Thymus (tissue), 11 donors: ENCODE results near the gene DPP10. TPM values are rescaled to one million over a fixed set of nuclear protein-coding genes. Genes with fewer than 3 reads are reported as not detected.

Experiments used
- DNase-seq, 9 donors: peaks; one replicate each; pipeline ENCODE4 v3.0.0-alpha.2; 2013; ENCODE audit warnings: low spot score in 9 of 9, low read depth in 6 of 9, missing footprints in 1 of 9
- H3K27ac ChIP-seq, 2 donors: one replicate each; pipeline ENCODE4 v1.5.1; 2013; ENCODE audit warnings: control low read depth in 1 of 2, low read depth in 1 of 2, low read length in 1 of 2, mild to moderate bottlenecking in 1 of 2, moderate library complexity in 1 of 2
- H3K27me3 ChIP-seq, 2 donors: one replicate each; pipeline ENCODE4 v1.5.1; 2013; ENCODE audit warnings: low read length in 1 of 2; ENCODE audit not compliant: control insufficient read depth in 2 of 2, insufficient read depth in 1 of 2
- H3K36me3 ChIP-seq, 2 donors: one replicate each; pipeline ENCODE4 v1.5.1; 2013; ENCODE audit warnings: low read length in 1 of 2, mild to moderate bottlenecking in 1 of 2, moderate library complexity in 1 of 2; ENCODE audit not compliant: control insufficient read depth in 2 of 2, insufficient read depth in 2 of 2
- H3K4me1 ChIP-seq, 2 donors: one replicate each; pipeline ENCODE4 v1.5.1; 2013; ENCODE audit warnings: low read length in 2 of 2; ENCODE audit not compliant: control insufficient read depth in 2 of 2, insufficient read depth in 2 of 2
- H3K4me3 ChIP-seq, 2 donors: one replicate each; pipeline ENCODE4 v1.5.1; 2013; ENCODE audit warnings: low read length in 2 of 2, control low read depth in 1 of 2, mild to moderate bottlenecking in 1 of 2
- H3K9me3 ChIP-seq, 2 donors: one replicate each; pipeline ENCODE4 v1.5.1; 2013; ENCODE audit warnings: low read length in 1 of 2, mild to moderate bottlenecking in 1 of 2; ENCODE audit not compliant: control insufficient read depth in 2 of 2, insufficient read depth in 1 of 2
- WGBS: extraction: QIAGEN DNeasy Blood & Tissue Kit; methylation state at CpG from one replicate; pipeline ENCODE4 v1.1.7; 2013; 5-methylcytosine and 5-hydroxymethylcytosine counted together
- polyA plus RNA-seq: library from polyadenylated mRNA; stranded (reverse); fragments of 200-250 nt; gene quantifications from one replicate; pipeline ENCODE4 v1.2.3, GENCODE V29; 2013
- total RNA-seq: library from RNA; stranded (reverse); fragments of 120-200 nt; gene quantifications from one replicate; pipeline ENCODE4 v1.2.4, GENCODE V29; 2013
- donor health status: healthy.

The DPP10 gene
- total and polyA plus RNA-seq, 2 donors: 0.02 to 0.14 TPM

- 92% methylated on average over 2 of the region's 2 CpGs for WGBS
- Histone ChIP-seq H3K4me1 (no peaks in the 10 kb centered on the region), H3K4me3 (no peak overlapping the region), H3K9me3 (no peaks in the 10 kb centered on the region), H3K27me3 (no peaks in the 10 kb centered on the region), H3K36me3 (no peaks in the 10 kb centered on the region), H3K27ac (no peak overlapping the region)
- DNase-seq: no peak
Observed at GRCh38 chr2:115219296-115219695, 776.9 kb downstream of the DPP10 start.

- no peak overlapping the region for H3K27ac ChIP-seq
- no peak for DNase-seq
- H3K36me3 ChIP-seq: no peaks in the 10 kb centered on the region
- 82% methylated on average over 4 of the region's 4 CpGs for WGBS
- no peaks in the 10 kb centered on the region for H3K4me1 ChIP-seq
- H3K4me3 ChIP-seq: no peak overlapping the region
- no peaks in the 10 kb centered on the region for H3K27me3 ChIP-seq
- H3K9me3 ChIP-seq: no peaks in the 10 kb centered on the region
Observed at GRCh38 chr2:115234186-115234585, 791.7 kb downstream of the DPP10 start.

DNA sequence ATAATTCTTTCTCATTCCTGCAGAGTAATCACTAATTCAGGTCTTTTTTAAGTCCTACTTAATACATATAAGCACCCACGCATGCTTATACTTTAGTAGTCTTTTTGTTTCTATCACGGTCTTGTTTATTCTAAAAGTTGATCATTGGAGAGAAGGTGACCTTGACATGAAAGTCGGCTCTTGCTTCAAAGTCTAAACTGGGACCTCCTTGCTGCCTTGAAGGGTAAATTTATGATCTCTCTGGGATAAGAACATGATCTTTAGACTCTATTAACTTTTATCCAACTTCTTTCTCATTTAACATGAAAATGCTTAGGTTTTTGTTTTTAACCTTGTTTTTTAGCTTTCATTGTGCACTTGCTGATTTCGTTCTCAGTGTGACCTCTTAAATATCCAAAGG is 792.3 kb downstream of the DPP10 start:
- WGBS: 93% methylated on average over 4 of the region's 4 CpGs
- no peak for DNase-seq
- H3K27ac ChIP-seq: no peak overlapping the region
- H3K4me3 ChIP-seq: no peak overlapping the region
- H3K4me1 ChIP-seq: no peaks in the 10 kb centered on the region
- H3K27me3 ChIP-seq: no peaks in the 10 kb centered on the region
- H3K36me3 ChIP-seq: no peaks in the 10 kb centered on the region
- no peaks in the 10 kb centered on the region for H3K9me3 ChIP-seq

- Histone ChIP-seq H3K4me3 (no peak overlapping the region), H3K4me1 (no peaks in the 10 kb centered on the region), H3K9me3 (no peaks in the 10 kb centered on the region), H3K27ac (no peak overlapping the region), H3K27me3 (no peaks in the 10 kb centered on the region), H3K36me3 (no peaks in the 10 kb centered on the region)
- WGBS: 86% methylated on average over 1 of the region's 1 CpG
- no peak for DNase-seq
Observed at GRCh38 chr2:115248066-115248465, 805.6 kb downstream of the DPP10 start.

- no peaks in the 10 kb centered on the region for H3K36me3 ChIP-seq
- H3K27me3 ChIP-seq: no peaks in the 10 kb centered on the region
- H3K4me3 ChIP-seq: no peak overlapping the region
- H3K4me1 ChIP-seq: no peaks in the 10 kb centered on the region
- 92% methylated on average over 1 of the region's 1 CpG for WGBS
- no peak overlapping the region for H3K27ac ChIP-seq
- no peak for DNase-seq
- H3K9me3 ChIP-seq: no peaks in the 10 kb centered on the region
Observed at GRCh38 chr2:115277366-115277765, 834.9 kb downstream of the DPP10 start.

DNA sequence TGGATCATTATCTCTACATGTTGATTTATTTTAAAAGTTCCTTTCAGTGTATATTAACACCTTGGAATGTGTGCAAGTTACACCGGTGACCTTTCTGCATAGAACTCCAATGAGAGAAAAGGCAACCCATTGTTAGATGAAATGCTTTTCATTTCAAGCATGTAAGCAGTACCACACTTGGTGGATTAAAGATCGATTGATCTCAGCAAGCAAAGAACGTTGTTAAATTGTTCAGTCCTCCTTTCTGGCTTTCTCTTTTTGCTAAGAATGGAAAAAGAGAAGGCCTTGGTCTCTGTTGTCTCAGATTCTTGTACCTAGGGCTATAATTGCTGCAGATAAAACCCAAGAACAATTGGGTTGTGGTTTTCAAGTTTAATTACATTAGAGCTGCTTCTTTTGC is 843.0 kb downstream of the DPP10 start:
- H3K36me3 ChIP-seq: no peaks in the 10 kb centered on the region
- H3K27ac ChIP-seq: no peak overlapping the region
- DNase-seq: no peak
- no peak overlapping the region for H3K4me3 ChIP-seq
- WGBS: 80% methylated on average over 3 of the region's 3 CpGs
- no peaks in the 10 kb centered on the region for H3K9me3 ChIP-seq
- H3K27me3 ChIP-seq: no peaks in the 10 kb centered on the region
- no peaks in the 10 kb centered on the region for H3K4me1 ChIP-seq

GRCh38 chr2:115290478-115290877 is 848.0 kb downstream of the DPP10 start:
- no peaks in the 10 kb centered on the region for H3K36me3 ChIP-seq
- no peak overlapping the region for H3K4me3 ChIP-seq
- 87% methylated on average over 1 of the region's 1 CpG for WGBS
- no peaks in the 10 kb centered on the region for H3K4me1 ChIP-seq
- no peak for DNase-seq
- H3K27me3 ChIP-seq: no peaks in the 10 kb centered on the region
- H3K9me3 ChIP-seq: no peaks in the 10 kb centered on the region
- no peak overlapping the region for H3K27ac ChIP-seq

GRCh38 chr2:115292742-115293141 is 850.3 kb downstream of the DPP10 start:
- no peak overlapping the region for H3K4me3 ChIP-seq
- H3K27ac ChIP-seq: no peak overlapping the region
- no peaks in the 10 kb centered on the region for H3K4me1 ChIP-seq
- no peaks in the 10 kb centered on the region for H3K27me3 ChIP-seq
- DNase-seq: no peak
- no peaks in the 10 kb centered on the region for H3K9me3 ChIP-seq
- no peaks in the 10 kb centered on the region for H3K36me3 ChIP-seq
- 87% methylated on average over 3 of the region's 3 CpGs for WGBS

- Histone ChIP-seq H3K27ac (no peak overlapping the region), H3K9me3 (no peaks in the 10 kb centered on the region), H3K4me3 (no peak overlapping the region), H3K27me3 (no peaks in the 10 kb centered on the region), H3K4me1 (no peaks in the 10 kb centered on the region), H3K36me3 (no peaks in the 10 kb centered on the region)
- DNase-seq: no peak
- 83% methylated on average over 5 of the region's 5 CpGs for whole genome bisulfite sequencing
Observed at GRCh38 chr2:115294999-115295398, 852.6 kb downstream of the DPP10 start.

- 87% methylated on average over 3 of the region's 3 CpGs for WGBS
- no peaks in the 10 kb centered on the region for H3K4me1 ChIP-seq
- no peak for DNase-seq
- H3K9me3 ChIP-seq: no peaks in the 10 kb centered on the region
- no peaks in the 10 kb centered on the region for H3K36me3 ChIP-seq
- H3K27ac ChIP-seq: no peak overlapping the region
- no peaks in the 10 kb centered on the region for H3K27me3 ChIP-seq
- H3K4me3 ChIP-seq: no peak overlapping the region
Observed at GRCh38 chr2:115297056-115297455, 854.6 kb downstream of the DPP10 start.
